Mesenchymal stem cell (in vitro differentiated cells and primary cell): ENCODE results near the gene TTI1.

Experiments used
- DNase-seq: peaks from one replicate; pipeline ENCODE4 v3.0.0-alpha.2; 2013
- H2AFZ ChIP-seq: one replicate; pipeline ENCODE4 v1.6.1; 2013; ENCODE audit warnings: low read depth, mild to moderate bottlenecking, control low read depth, inconsistent platforms, low read length, moderate library complexity
- H2AK5ac ChIP-seq: 2 replicates; pipeline ENCODE4 v1.6.1; 2013; ENCODE audit warnings: low read length, moderate library complexity, mild to moderate bottlenecking, inconsistent platforms; ENCODE audit not compliant: severe bottlenecking
- H2BK120ac ChIP-seq: one replicate; pipeline ENCODE4 v1.6.1; 2013; ENCODE audit warnings: low read depth, mild to moderate bottlenecking, inconsistent platforms, low read length, moderate library complexity
- H2BK12ac ChIP-seq, 2 experiments: one replicate each; pipeline ENCODE4 v1.6.1; 2013; ENCODE audit warnings: inconsistent platforms in 2 of 2, low read length in 2 of 2, mild to moderate bottlenecking in 2 of 2, moderate library complexity in 2 of 2, control low read depth in 1 of 2
- H2BK15ac ChIP-seq: one replicate; pipeline ENCODE4 v1.6.1; 2013; ENCODE audit warnings: mild to moderate bottlenecking, low read depth, inconsistent platforms; ENCODE audit not compliant: poor library complexity, severe bottlenecking
- H2BK5ac ChIP-seq: 2 replicates; pipeline ENCODE4 v1.6.1; 2013; ENCODE audit warnings: low read depth, mild to moderate bottlenecking, low read length, control low read depth, inconsistent platforms; ENCODE audit not compliant: poor library complexity, severe bottlenecking
- H3K14ac ChIP-seq, 2 experiments: one replicate each; pipeline ENCODE4 v1.6.1; 2013; ENCODE audit warnings: inconsistent platforms in 2 of 2, low read length in 2 of 2, control low read depth in 1 of 2, mild to moderate bottlenecking in 1 of 2, moderate library complexity in 1 of 2
- H3K18ac ChIP-seq, 2 experiments: one replicate each; pipeline ENCODE4 v1.6.1; 2013; ENCODE audit warnings: inconsistent platforms in 2 of 2, low read length in 2 of 2, control low read depth in 1 of 2, low read depth in 1 of 2, mild to moderate bottlenecking in 1 of 2
- H3K23ac ChIP-seq, 2 experiments: one replicate each; pipeline ENCODE4 v1.6.1; 2013; ENCODE audit warnings: inconsistent platforms in 2 of 2, low read length in 2 of 2, mild to moderate bottlenecking in 2 of 2, moderate library complexity in 2 of 2, control low read depth in 1 of 2
- H3K27ac ChIP-seq: 2 replicates; pipeline ENCODE4 v1.5.1; 2013; ENCODE audit warnings: mild to moderate bottlenecking, moderate library complexity, low read length, control low read depth, inconsistent platforms; ENCODE audit not compliant: poor library complexity, severe bottlenecking
- H3K27me3 ChIP-seq, 2 experiments: 2 replicates each; pipeline versions ENCODE4 v1.6.1 to v1.7.0; 2013; ENCODE audit warnings: low read length in 2 of 2, mild to moderate bottlenecking in 2 of 2, moderate library complexity in 2 of 2, control low read depth in 1 of 2, inconsistent platforms in 1 of 2; ENCODE audit not compliant: control insufficient read depth in 1 of 2, insufficient read depth in 1 of 2
- H3K36me3 ChIP-seq, 2 experiments: 2 replicates each; pipeline versions ENCODE4 v1.6.1 to v1.7.0; 2013; ENCODE audit warnings: low read length in 2 of 2, control low read depth in 1 of 2, inconsistent platforms in 1 of 2, low read depth in 1 of 2, mild to moderate bottlenecking in 1 of 2; ENCODE audit not compliant: insufficient read depth in 2 of 2, control insufficient read depth in 1 of 2
- H3K4ac ChIP-seq, 2 experiments: one replicate each; pipeline ENCODE4 v1.6.1; 2013; ENCODE audit warnings: inconsistent platforms in 2 of 2, low read length in 2 of 2, mild to moderate bottlenecking in 2 of 2, moderate library complexity in 2 of 2, control low read depth in 1 of 2, low read depth in 1 of 2
- H3K4me1 ChIP-seq: 2 replicates; pipeline ENCODE4 v1.6.1; 2013; ENCODE audit warnings: low read depth, low read length, control low read depth; ENCODE audit not compliant: control insufficient read depth, insufficient read depth
- H3K4me2 ChIP-seq: 2 replicates; pipeline ENCODE4 v1.6.1; 2013; ENCODE audit warnings: low read length, mild to moderate bottlenecking, inconsistent platforms; ENCODE audit not compliant: poor library complexity, severe bottlenecking
- H3K4me3 ChIP-seq, 2 experiments: 2 replicates each; pipeline versions ENCODE4 v1.5.1 to v1.7.0; 2013; ENCODE audit warnings: low read length in 2 of 2, mild to moderate bottlenecking in 2 of 2, control low read depth in 1 of 2, low read depth in 1 of 2; ENCODE audit not compliant: insufficient read depth in 1 of 2
- H3K79me1 ChIP-seq: replicated peaks from 2 replicates; pipeline ENCODE4 v1.6.1; 2013; ENCODE audit warnings: mild to moderate bottlenecking, control low read depth, low read length, inconsistent platforms; ENCODE audit not compliant: poor library complexity, severe bottlenecking
- H3K9ac ChIP-seq: 2 replicates; pipeline ENCODE4 v1.7.0; 2013; ENCODE audit warnings: mild to moderate bottlenecking, low read length, moderate library complexity
- H3K9me3 ChIP-seq: 2 replicates; pipeline ENCODE4 v1.7.0; 2013; ENCODE audit warnings: mild to moderate bottlenecking, low read length; ENCODE audit not compliant: control insufficient read depth
- H4K8ac ChIP-seq: one replicate; pipeline ENCODE4 v1.6.1; 2013; ENCODE audit warnings: inconsistent platforms, mild to moderate bottlenecking, low read length, moderate library complexity
- H4K91ac ChIP-seq: one replicate; pipeline ENCODE4 v1.6.1; 2013; ENCODE audit warnings: mild to moderate bottlenecking, low read length, inconsistent platforms
- WGBS: methylation state at CpG from one replicate; pipeline ENCODE4 v1.1.7; 2013; ENCODE audit warnings: mixed read lengths; 5-methylcytosine and 5-hydroxymethylcytosine counted together

Gene TTI1

GRCh38 chr20:38078084-38078483, 44.8 kb upstream of the TTI1 start:
- 97% methylated on average over 2 of the region's 2 CpGs for WGBS
- no peak overlapping the region for H2BK120ac ChIP-seq
- H3K4me3 ChIP-seq, result no peak overlapping the region
- no peak for DNase-seq
- peak overlapping the region in 1 of 2 experiments; percentile 87 for H2BK12ac ChIP-seq
- H3K4me2 ChIP-seq, result no peak overlapping the region
- H3K23ac ChIP-seq, result no peak overlapping the region
- H3K27ac ChIP-seq, result no peak overlapping the region
- no peaks in the 10 kb centered on the region for H3K9me3 ChIP-seq
- H4K8ac ChIP-seq, result no peak overlapping the region
- H3K14ac ChIP-seq, result no peak overlapping the region
- no peak overlapping the region for H2BK15ac ChIP-seq
- H2AFZ ChIP-seq, result no peak overlapping the region
- no peaks in the 10 kb centered on the region for H3K27me3 ChIP-seq
- no peak overlapping the region for H4K91ac ChIP-seq
- no peak overlapping the region for H3K4ac ChIP-seq
- H3K9ac ChIP-seq, result no peak overlapping the region
- H3K18ac ChIP-seq, result peak overlapping the region; percentile 44
- H3K4me1 ChIP-seq, result no peaks in the 10 kb centered on the region
- H2BK5ac ChIP-seq, result no peak overlapping the region
- H2AK5ac ChIP-seq, result no peak overlapping the region
- peaks cover 28 to 52% of the 10 kb centered on the region in 2 experiments for H3K36me3 ChIP-seq
- peaks cover 28% of the 10 kb centered on the region for H3K79me1 ChIP-seq

GRCh38 chr20:38076548-38076947, 43.3 kb upstream of the TTI1 start:
- Histone ChIP-seq H3K18ac (peak overlapping the region; percentile 6 to 54), H2BK15ac (no peak overlapping the region), H3K27ac (no peak overlapping the region), H2AK5ac (no peak overlapping the region), H2BK5ac (no peak overlapping the region), H3K36me3 (peaks cover 25 to 57% of the 10 kb centered on the region in 2 experiments), H4K8ac (no peak overlapping the region), H3K4ac (peak overlapping the region in 1 of 2 experiments; percentile 74), H3K4me1 (no peaks in the 10 kb centered on the region), H2AFZ (no peak overlapping the region), H3K4me2 (no peak overlapping the region), H3K27me3 (no peaks in the 10 kb centered on the region), H3K4me3 (no peak overlapping the region), H3K79me1 (peaks cover 28% of the 10 kb centered on the region), H3K14ac (no peak overlapping the region), H4K91ac (no peak overlapping the region), H3K23ac (no peak overlapping the region), H3K9ac (no peak overlapping the region), H2BK120ac (peak overlapping the region; percentile 12), H2BK12ac (peak overlapping the region; percentile 68 to 76), H3K9me3 (no peaks in the 10 kb centered on the region)
- no peak for DNase-seq

GRCh38 chr20:38075161-38075998, 42.1 kb upstream of the TTI1 start:
- Histone ChIP-seq H3K4me1 (no peaks in the 10 kb centered on the region), H3K4ac (no peak overlapping the region), H2BK12ac (no peak overlapping the region), H3K4me2 (no peak overlapping the region), H3K79me1 (peaks cover 26% of the 10 kb centered on the region), H2AK5ac (no peak overlapping the region), H3K27me3 (no peaks in the 10 kb centered on the region), H3K36me3 (peaks cover 27 to 60% of the 10 kb centered on the region in 2 experiments), H3K23ac (no peak overlapping the region), H3K14ac (no peak overlapping the region), H2BK5ac (no peak overlapping the region), H3K4me3 (no peak overlapping the region), H3K18ac (no peak overlapping the region), H3K27ac (no peak overlapping the region), H3K9me3 (no peaks in the 10 kb centered on the region), H4K8ac (no peak overlapping the region), H2BK15ac (no peak overlapping the region), H2AFZ (no peak overlapping the region), H4K91ac (no peak overlapping the region), H2BK120ac (peak overlapping the region; percentile 22), H3K9ac (no peak overlapping the region)
- WGBS, result no CpG with 5 or more reads among the region's 3 CpGs
- DNase-seq, result peak; percentile 56

- Histone ChIP-seq H3K23ac (no peak overlapping the region), H3K14ac (no peak overlapping the region), H2BK120ac (peak overlapping the region; percentile 12), H3K4ac (peak overlapping the region in 1 of 2 experiments; percentile 21), H3K4me1 (no peaks in the 10 kb centered on the region), H2AFZ (no peak overlapping the region), H3K9ac (peak overlapping the region; percentile 52), H4K91ac (peak overlapping the region; percentile 14), H3K4me2 (no peak overlapping the region), H2AK5ac (no peak overlapping the region), H3K27me3 (no peaks in the 10 kb centered on the region), H3K36me3 (peaks cover 29 to 61% of the 10 kb centered on the region in 2 experiments), H3K9me3 (no peaks in the 10 kb centered on the region), H3K27ac (no peak overlapping the region), H3K4me3 (peak overlapping the region in 1 of 2 experiments; percentile 11), H3K79me1 (peaks cover 23% of the 10 kb centered on the region), H3K18ac (peak overlapping the region; percentile 16 to 58), H4K8ac (peak overlapping the region; percentile 8), H2BK5ac (no peak overlapping the region), H2BK15ac (no peak overlapping the region), H2BK12ac (peak overlapping the region in 1 of 2 experiments; percentile 70)
- WGBS, result 67% methylated on average over 5 of the region's 5 CpGs
- DNase-seq, result peak; percentile 70
These were observed 40.2 kb upstream of the TTI1 start for GRCh38 chr20:38073307-38074071.
